ENCODE measurements around the gene CHTOP. TPM values are rescaled to one million over a fixed set of nuclear protein-coding genes. Genes with fewer than 3 reads are reported as not detected.

Gene CHTOP
- total RNA-seq, 1 donor from 2014 or later, result 51.9 TPM

- no peak for FAIRE-seq
- no peak for DNase-seq (ENCODE audit: low read depth)
- Histone ChIP-seq H3K27me3 (ENCODE audit: control insufficient read depth, insufficient read depth, low read length) (peaks cover 2% of the 10 kb centered on the region), H3K4me3 (ENCODE audit: low read depth, low read length) (no peak overlapping the region), H3K36me3 (ENCODE audit: control insufficient read depth, insufficient read depth, low read length) (no peaks in the 10 kb centered on the region)
- TF ChIP-seq, protein P1, sequence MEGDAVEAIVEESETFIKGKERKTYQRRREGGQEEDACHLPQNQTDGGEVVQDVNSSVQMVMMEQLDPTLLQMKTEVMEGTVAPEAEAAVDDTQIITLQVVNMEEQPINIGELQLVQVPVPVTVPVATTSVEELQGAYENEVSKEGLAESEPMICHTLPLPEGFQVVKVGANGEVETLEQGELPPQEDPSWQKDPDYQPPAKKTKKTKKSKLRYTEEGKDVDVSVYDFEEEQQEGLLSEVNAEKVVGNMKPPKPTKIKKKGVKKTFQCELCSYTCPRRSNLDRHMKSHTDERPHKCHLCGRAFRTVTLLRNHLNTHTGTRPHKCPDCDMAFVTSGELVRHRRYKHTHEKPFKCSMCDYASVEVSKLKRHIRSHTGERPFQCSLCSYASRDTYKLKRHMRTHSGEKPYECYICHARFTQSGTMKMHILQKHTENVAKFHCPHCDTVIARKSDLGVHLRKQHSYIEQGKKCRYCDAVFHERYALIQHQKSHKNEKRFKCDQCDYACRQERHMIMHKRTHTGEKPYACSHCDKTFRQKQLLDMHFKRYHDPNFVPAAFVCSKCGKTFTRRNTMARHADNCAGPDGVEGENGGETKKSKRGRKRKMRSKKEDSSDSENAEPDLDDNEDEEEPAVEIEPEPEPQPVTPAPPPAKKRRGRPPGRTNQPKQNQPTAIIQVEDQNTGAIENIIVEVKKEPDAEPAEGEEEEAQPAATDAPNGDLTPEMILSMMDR (IDR thresholded peaks at IDR 0.05; ENCODE audit: insufficient read depth, low read length, severe bottlenecking), result no peak
Observed at GRCh38 chr1:153688736-153689328, 55.0 kb downstream of the CHTOP start.

- DNase-seq (ENCODE audit: low read depth) (no peak), FAIRE-seq (no peak)
- Histone ChIP-seq H3K27me3 (ENCODE audit: control insufficient read depth, insufficient read depth, low read length) (no peaks in the 10 kb centered on the region), H3K36me3 (ENCODE audit: control insufficient read depth, insufficient read depth, low read length) (no peaks in the 10 kb centered on the region), H3K4me3 (ENCODE audit: low read depth, low read length) (no peak overlapping the region)
- TF ChIP-seq, protein P1 (IDR thresholded peaks at IDR 0.05; ENCODE audit: insufficient read depth, low read length, severe bottlenecking), result no peak
Observed at GRCh38 chr1:153693466-153693865, 59.6 kb downstream of the CHTOP start.

Other genes starting within 250 kb of the CHTOP start
- 50.0 and 551 TPM in 2 replicates for gene S100A8, start 243.0 kb upstream of the CHTOP start, total RNA-seq
- not detected in 2 replicates for gene S100A7A, start 217.5 kb upstream of the CHTOP start, total RNA-seq
- gene S100A7, start 173.4 kb upstream of the CHTOP start, total RNA-seq, result 0.38 TPM in 1 of 2 replicates, not detected in the other
- 2,948 and 3,820 TPM in 2 replicates for gene S100A6, start 98.1 kb upstream of the CHTOP start, total RNA-seq
- gene S100A5, start 93.1 kb upstream of the CHTOP start, total RNA-seq, result not detected in 2 replicates
- gene S100A4, start 88.3 kb upstream of the CHTOP start, total RNA-seq, result 10.8 and 16.8 TPM in 2 replicates
- gene S100A3, start 84.8 kb upstream of the CHTOP start, total RNA-seq, result 2.3 and 26.6 TPM in 2 replicates
- 804 and 1,251 TPM in 2 replicates for gene S100A2, start 68.2 kb upstream of the CHTOP start, total RNA-seq
- 886 and 1,542 TPM in 2 replicates for gene S100A16, start 20.9 kb upstream of the CHTOP start, total RNA-seq
- gene S100A14, start 17.7 kb upstream of the CHTOP start, total RNA-seq, result 1,221 and 1,339 TPM in 2 replicates
- gene S100A13, start 6.6 kb upstream of the CHTOP start, total RNA-seq, result 44.5 and 69.8 TPM in 2 replicates
- not detected in 2 replicates for gene S100A1, start 5.6 kb upstream of the CHTOP start, total RNA-seq
- 59.5 and 61.4 TPM in 2 replicates for gene SNAPIN, start 24.6 kb downstream of the CHTOP start, total RNA-seq
- 78.9 and 114 TPM in 2 replicates for gene ILF2, start 36.9 kb downstream of the CHTOP start, total RNA-seq
- gene NPR1, start 44.6 kb downstream of the CHTOP start, total RNA-seq, result under 0.01 TPM in 1 of 2 replicates, not detected in the other
- 12.6 and 12.7 TPM in 2 replicates for gene INTS3, start 94.0 kb downstream of the CHTOP start, total RNA-seq
- 4.1 and 7.4 TPM in 2 replicates for gene SLC27A3, start 141.3 kb downstream of the CHTOP start, total RNA-seq

Data from bronchial epithelial cell (primary cell).